H4 (cell line): ENCODE measurements around the gene MMEL1. TPM values are rescaled to one million over a fixed set of nuclear protein-coding genes. Genes with fewer than 3 reads are reported as not detected.

ENCODE experiments used
- DNase-seq: peaks from one replicate; pipeline ENCODE4 v3.0.0-alpha.2; 2015; ENCODE audit warnings: low spot score
- total RNA-seq: library from RNA; depleted of rRNA; stranded (reverse); fragments of >200 nt; shearing (Covaris generic); gene quantifications from 2 replicates; pipeline ENCODE4 v1.2.3, GENCODE V29; 2014

Gene MMEL1
- total RNA-seq, 1 experiment from 2014 or later, result not detected

GRCh38 chr1:2642560-2643413 is 10.0 kb upstream of the MMEL1 start:
- DNase-seq, result peak; percentile 90

GRCh38 chr1:2642131-2642559 is 9.3 kb upstream of the MMEL1 start:
- DNase-seq, result no peak

- DNase-seq, result no peak
These were observed 8.7 kb upstream of the MMEL1 start for GRCh38 chr1:2641381-2642130.

GRCh38 chr1:2640626-2641025 is 7.8 kb upstream of the MMEL1 start:
- no peak for DNase-seq

GRCh38 chr1:2639607-2640521 is 7.0 kb upstream of the MMEL1 start:
- no peak for DNase-seq

- no peak for DNase-seq
These were observed 6.4 kb upstream of the MMEL1 start for GRCh38 chr1:2639203-2639602.

GRCh38 chr1:2638466-2639115 is 5.8 kb upstream of the MMEL1 start:
- DNase-seq, result no peak

GRCh38 chr1:2637442-2638145 is 4.8 kb upstream of the MMEL1 start:
- no peak for DNase-seq

- peak; percentile 16 for DNase-seq
These were observed 3.9 kb upstream of the MMEL1 start for GRCh38 chr1:2636733-2637132.

- no peak for DNase-seq
These were observed 2.7 kb upstream of the MMEL1 start for GRCh38 chr1:2635361-2636010.

GRCh38 chr1:2633936-2634491 is 1.2 kb upstream of the MMEL1 start:
- DNase-seq, result no peak

- no peak for DNase-seq
These were observed 635 bp upstream of the MMEL1 start for GRCh38 chr1:2633366-2633935.

GRCh38 chr1:2632051-2632430 is 775 bp downstream of the MMEL1 start:
- no peak for DNase-seq

GRCh38 chr1:2631136-2632050 is 1.4 kb downstream of the MMEL1 start:
- DNase-seq, result no peak

- DNase-seq, result no peak
These were observed 2.2 kb downstream of the MMEL1 start for GRCh38 chr1:2630498-2631135.

- no peak for DNase-seq
These were observed 3.0 kb downstream of the MMEL1 start for GRCh38 chr1:2629627-2630497.
